Heart left ventricle (tissue), 16 donors: ENCODE results near the gene HMGCR. TPM values are rescaled to one million over a fixed set of nuclear protein-coding genes. Genes with fewer than 3 reads are reported as not detected.

Source experiments
- ATAC-seq, 4 donors: fragments of 200-7000 bp; cut with Tn5 transposase; one replicate each; pipeline ENCODE4 v1.9.1; 2020 to 2022; ENCODE audit warnings: moderate library complexity in 4 of 4, mild to moderate bottlenecking in 3 of 4, moderate number of reproducible peaks in 1 of 4
- DNase-seq, 5 donors: peaks; one replicate each; pipeline ENCODE4 v3.0.0-alpha.2; 2020
- H3K27ac ChIP-seq, 12 donors: fragments of 200-600 bp; sonication (generic) in 4 of 12; one replicate each; pipeline versions ENCODE4 v1.5.0 to v1.8.0; 2016 to 2022; ENCODE audit warnings: mild to moderate bottlenecking in 2 of 12
- H3K27me3 ChIP-seq, 9 donors: fragments of 200-600 bp; sonication (generic) in 2 of 9; one replicate each; pipeline versions ENCODE4 v1.5.1 to v1.8.0; 2016 to 2022; ENCODE audit warnings: mild to moderate bottlenecking in 3 of 9
- H3K36me3 ChIP-seq, 9 donors: fragments of 200-600 bp; sonication (generic) in 2 of 9; one replicate each; pipeline versions ENCODE4 v1.5.0 to v1.8.0; 2018 to 2022; ENCODE audit warnings: mild to moderate bottlenecking in 2 of 9
- H3K4me1 ChIP-seq, 12 donors: fragments of 200-600 bp; sonication (generic) in 4 of 12; one replicate each; pipeline versions ENCODE4 v1.5.0 to v1.8.0; 2016 to 2022; ENCODE audit warnings: mild to moderate bottlenecking in 3 of 12
- H3K4me3 ChIP-seq, 12 donors: fragments of 200-600 bp; sonication (generic) in 4 of 12; one replicate each; pipeline versions ENCODE4 v1.5.0 to v1.8.0; 2017 to 2022; ENCODE audit warnings: mild to moderate bottlenecking in 9 of 12, moderate library complexity in 4 of 12
- H3K9me3 ChIP-seq, 12 donors: fragments of 200-600 bp; sonication (generic) in 4 of 12; one replicate each; pipeline versions ENCODE4 v1.5.0 to v1.8.0; 2016 to 2022; ENCODE audit warnings: mild to moderate bottlenecking in 1 of 12
- POLR2A ChIP-seq, 2 donors: fragments of 450-650 bp; IDR thresholded peaks; one replicate each; pipeline ENCODE4 v1.6.1; 2017; ENCODE audit warnings: antibody characterized with exemption in 2 of 2, mild to moderate bottlenecking in 2 of 2, moderate library complexity in 2 of 2
- WGBS, 4 donors: extraction: QIAGEN DNeasy Blood & Tissue Kit in 2 of 4; methylation state at CpG; one replicate each; pipeline versions ENCODE4 v1.1.5 to v1.1.7; 2013 to 2018; 5-methylcytosine and 5-hydroxymethylcytosine counted together
- intact Hi-C, 10 donors: fragments of 100-400 bp; cut with DNase I; formaldehyde crosslinking; loops; one replicate each; pipeline versions ENCODE4 v1.11.1 to v1.14.2; 2022
- polyA plus RNA-seq, 2 donors: library from polyadenylated mRNA; stranded (reverse); fragments of 200-250 nt; gene quantifications; one replicate each; pipeline ENCODE4 v1.2.3, GENCODE V29; 2013
- total RNA-seq, 9 donors: library from RNA; depleted of rRNA in 2 of 9; stranded (reverse); fragments of >200 nt in 2 of 9; fragmentation: NEBNext Ultra II Directional in 3 of 9; extraction: Animal tissue kit (Norgen Biotek cat#: 25700) in 3 of 9; gene quantifications; one replicate each; pipeline versions ENCODE4 v1.1.0 to v1.2.4, GENCODE V29; 2016 to 2023
- TF ChIP-seq, protein P1 (sequence below), 12 donors: fragments of 200-600 bp; sonication (generic) in 4 of 12; IDR thresholded peaks; one replicate each; pipeline versions ENCODE4 v1.5.0 to v1.8.0; 2018 to 2022; ENCODE audit warnings: antibody characterized with exemption in 12 of 12, mild to moderate bottlenecking in 5 of 12
- donor health status: ischemic (EF 13 %, LVEDD 7.1; RV severe dilation, severe dysfunction).
- donor health status: healthy with polysubstance abuse.
- donor health status: DM: no; HTN: yes; CAD: no.
- donor health status: DM: no; HTN: no; CAD: no.
- donor health status: ischemic (EF 25% LVEDD 6.9; RV normal size, moderate dysfunction).
- donor health status: ischemic (EF 25% LVEDD 5.7; RV mildly dilated, moderate dysfunction).
- donor health status: healthy.
- donor health status: DM: yes; HTN: yes; CAD: no.
- donor health status: ischemic (EF 35%, LVEDD 5.7; RV mildly dilated, moderate dysfunction).
- donor health status: nonischemic (EF 11% LVEDD 7.7; RV severe dilation, severe dysfunction).
- donor health status: DM: yes; HTN: yes; CAD: no.
- donor health status: PGD.
- donor health status: ischemic (EF 29% LVEDD 5.4; RV normal size, mild dysfunction).
- donor health status: nonischemic (EF 23%, LVEDD 6.1; RV moderate dilation, normal function).

HMGCR gene
- total and polyA plus RNA-seq, 11 donors = 2.0 to 15.2 (median 11.4) TPM

DNA sequence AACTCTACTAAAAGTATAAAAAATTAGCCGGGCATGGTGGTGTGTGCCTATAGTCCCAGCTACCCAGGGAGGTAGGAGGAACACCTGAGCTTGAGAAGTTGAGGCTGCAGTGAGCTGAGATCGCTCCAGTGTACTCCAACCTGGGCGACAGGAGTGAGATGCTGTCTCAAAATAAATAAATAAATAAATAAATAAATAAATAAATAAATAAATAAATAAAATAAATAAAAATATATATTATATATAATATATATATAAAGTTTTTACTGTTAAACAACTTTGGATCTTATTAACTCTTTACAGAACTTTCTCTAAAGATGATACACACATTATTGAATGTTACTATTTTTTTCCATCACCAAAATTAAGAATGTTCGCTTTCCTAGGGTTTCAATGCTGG is 38.4 kb downstream of the HMGCR start:
- 95 to 97% (median 96%) methylated on average over 4 of the region's 4 CpGs for WGBS, 4 donors
- ATAC-seq (no peak), DNase-seq (no peak)
- Histone ChIP-seq H3K4me1 (no peaks in the 10 kb centered on the region), H3K36me3 (peaks cover 0 to 94% (median 63%) of the 10 kb centered on the region in 9 donors), H3K27ac (no peak overlapping the region), H3K27me3 (no peaks in the 10 kb centered on the region), H3K4me3 (no peak overlapping the region), H3K9me3 (no peaks in the 10 kb centered on the region)
- intact Hi-C loops = no loop called here
- TF ChIP-seq, protein P1, sequence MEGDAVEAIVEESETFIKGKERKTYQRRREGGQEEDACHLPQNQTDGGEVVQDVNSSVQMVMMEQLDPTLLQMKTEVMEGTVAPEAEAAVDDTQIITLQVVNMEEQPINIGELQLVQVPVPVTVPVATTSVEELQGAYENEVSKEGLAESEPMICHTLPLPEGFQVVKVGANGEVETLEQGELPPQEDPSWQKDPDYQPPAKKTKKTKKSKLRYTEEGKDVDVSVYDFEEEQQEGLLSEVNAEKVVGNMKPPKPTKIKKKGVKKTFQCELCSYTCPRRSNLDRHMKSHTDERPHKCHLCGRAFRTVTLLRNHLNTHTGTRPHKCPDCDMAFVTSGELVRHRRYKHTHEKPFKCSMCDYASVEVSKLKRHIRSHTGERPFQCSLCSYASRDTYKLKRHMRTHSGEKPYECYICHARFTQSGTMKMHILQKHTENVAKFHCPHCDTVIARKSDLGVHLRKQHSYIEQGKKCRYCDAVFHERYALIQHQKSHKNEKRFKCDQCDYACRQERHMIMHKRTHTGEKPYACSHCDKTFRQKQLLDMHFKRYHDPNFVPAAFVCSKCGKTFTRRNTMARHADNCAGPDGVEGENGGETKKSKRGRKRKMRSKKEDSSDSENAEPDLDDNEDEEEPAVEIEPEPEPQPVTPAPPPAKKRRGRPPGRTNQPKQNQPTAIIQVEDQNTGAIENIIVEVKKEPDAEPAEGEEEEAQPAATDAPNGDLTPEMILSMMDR (IDR thresholded peaks at IDR 0.05) = no peak
- TF ChIP-seq POLR2A (IDR thresholded peaks at IDR 0.05) = no peak

DNA sequence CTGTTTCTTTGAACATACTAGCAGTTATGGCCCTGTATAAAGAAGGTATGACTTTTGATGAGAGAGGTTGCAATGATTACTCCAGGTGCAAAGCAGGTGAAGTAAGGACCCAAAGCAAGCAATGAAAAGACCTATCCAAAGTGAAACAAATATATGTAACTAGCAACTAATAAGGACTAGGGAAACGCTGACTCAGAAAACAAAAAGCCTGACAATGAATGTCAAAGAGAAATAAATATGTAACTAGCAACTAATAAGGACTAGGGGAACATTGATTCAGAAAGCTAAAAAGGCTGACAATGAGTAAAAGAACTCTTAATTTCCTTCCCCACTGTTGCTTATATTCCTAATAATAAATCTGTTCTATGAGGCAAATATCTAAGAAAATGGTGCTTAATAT is 43.1 kb downstream of the HMGCR start:
- Histone ChIP-seq H3K9me3 (no peaks in the 10 kb centered on the region), H3K27ac (no peak overlapping the region), H3K4me1 (no peaks in the 10 kb centered on the region), H3K27me3 (no peaks in the 10 kb centered on the region), H3K4me3 (no peak overlapping the region), H3K36me3 (peaks cover 0 to 100% (median 79%) of the 10 kb centered on the region in 9 donors)
- 89 to 100% (median 96%) methylated on average over 1 of the region's 1 CpG for WGBS, 4 donors
- TF ChIP-seq, protein P1 (IDR thresholded peaks at IDR 0.05) = no peak
- TF ChIP-seq POLR2A (IDR thresholded peaks at IDR 0.05) = no peak
- intact Hi-C loops = no loop called here
- ATAC-seq (no peak), DNase-seq (no peak)

DNA sequence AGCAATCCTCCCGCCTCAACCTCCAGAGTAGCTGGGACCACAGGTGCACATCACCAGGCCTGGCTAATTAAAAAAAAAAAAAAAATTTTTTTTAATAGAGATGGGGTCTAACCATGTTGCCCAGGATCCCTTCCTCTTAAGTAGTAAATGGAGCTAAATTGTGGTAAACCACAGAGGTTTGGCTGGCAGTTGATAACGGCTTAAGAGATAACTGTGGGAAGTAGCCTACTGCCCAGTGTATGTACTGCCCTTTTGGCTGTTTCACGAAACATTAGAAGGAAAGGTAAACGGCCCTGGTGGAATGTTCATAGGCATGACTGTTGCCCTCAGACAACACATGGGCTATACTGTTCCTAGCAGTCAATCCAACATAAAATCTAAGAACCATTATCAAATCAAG is 44.4 kb downstream of the HMGCR start:
- ATAC-seq (no peak), DNase-seq (no peak)
- Histone ChIP-seq H3K27me3 (no peaks in the 10 kb centered on the region), H3K27ac (no peak overlapping the region), H3K9me3 (no peaks in the 10 kb centered on the region), H3K36me3 (peaks cover 0 to 100% (median 89%) of the 10 kb centered on the region in 9 donors), H3K4me3 (no peak overlapping the region), H3K4me1 (no peaks in the 10 kb centered on the region)
- WGBS, 4 donors = 82 to 91% (median 86%) methylated on average over 4 of the region's 4 CpGs
- TF ChIP-seq, protein P1 (IDR thresholded peaks at IDR 0.05) = no peak
- TF ChIP-seq POLR2A (IDR thresholded peaks at IDR 0.05) = no peak
- intact Hi-C loops = no loop called here

DNA sequence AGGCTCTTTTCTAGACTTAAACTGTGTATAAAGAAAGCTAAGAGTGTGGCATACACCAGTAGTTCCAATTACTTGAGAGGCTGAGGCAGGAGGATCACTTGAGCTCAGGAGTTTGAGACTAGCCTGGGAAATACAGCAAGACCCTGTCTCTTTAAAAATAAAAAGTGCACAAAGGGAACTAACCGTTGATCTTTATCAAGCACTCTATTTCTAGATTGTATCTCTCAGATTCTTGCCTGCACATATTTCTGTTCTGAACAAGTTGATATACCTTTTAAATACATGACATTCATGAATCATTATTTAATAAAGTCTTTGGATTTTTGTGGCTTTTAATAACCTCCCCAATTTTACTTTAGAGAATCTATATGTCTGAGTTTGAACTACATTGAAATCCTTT is 47.2 kb downstream of the HMGCR start:
- H3K4me3 ChIP-seq = no peak overlapping the region
- H3K27me3 ChIP-seq = no peaks in the 10 kb centered on the region
- no peaks in the 10 kb centered on the region for H3K4me1 ChIP-seq
- H3K27ac ChIP-seq = no peak overlapping the region
- no peak for TF ChIP-seq POLR2A (IDR thresholded peaks at IDR 0.05)
- TF ChIP-seq, protein P1 (IDR thresholded peaks at IDR 0.05) = no peak
- DNase-seq = no peak
- 24 to 58% (median 42%) methylated on average over 1 of the region's 1 CpG for WGBS, 4 donors
- ATAC-seq = no peak
- H3K36me3 ChIP-seq = peaks cover 0 to 100% (median 94%) of the 10 kb centered on the region in 9 donors
- no peaks in the 10 kb centered on the region for H3K9me3 ChIP-seq
- intact Hi-C loops = no loop called here
